HuH-7 (cell line): Measurements from ENCODE around the gene HOXD12.

Source experiments
- DNase-seq: peaks from one replicate; pipeline ENCODE4 v3.0.0; 2011; ENCODE audit warnings: low spot score

Gene HOXD12, protein sequence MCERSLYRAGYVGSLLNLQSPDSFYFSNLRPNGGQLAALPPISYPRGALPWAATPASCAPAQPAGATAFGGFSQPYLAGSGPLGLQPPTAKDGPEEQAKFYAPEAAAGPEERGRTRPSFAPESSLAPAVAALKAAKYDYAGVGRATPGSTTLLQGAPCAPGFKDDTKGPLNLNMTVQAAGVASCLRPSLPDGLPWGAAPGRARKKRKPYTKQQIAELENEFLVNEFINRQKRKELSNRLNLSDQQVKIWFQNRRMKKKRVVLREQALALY

GRCh38 chr2:176099728-176100546 lies at the start of gene HOXD12:
Gene HOXD12 (plus strand): TSS chr2:176099795. CDS start chr2:176099802, 7 bp downstream.
- DNase-seq, result no peak

DNA sequence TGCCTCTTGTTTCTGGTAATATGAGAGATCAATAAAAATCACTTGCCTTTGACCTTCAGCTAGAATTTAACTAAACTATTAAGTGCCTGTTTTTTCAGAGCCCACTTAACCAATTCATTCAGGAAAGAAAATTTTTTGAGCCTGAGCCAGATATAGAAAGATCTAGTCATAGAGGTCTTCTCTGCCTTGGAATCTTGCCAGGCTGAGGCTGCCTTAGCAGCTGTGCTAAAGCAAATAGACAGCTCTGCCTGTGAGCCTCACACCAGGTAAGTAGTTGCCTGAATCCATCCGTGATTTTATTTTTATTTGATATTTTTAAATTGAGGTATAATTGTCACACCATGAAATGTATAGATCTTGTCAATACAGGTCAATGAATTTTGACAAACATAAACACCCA lies 43.2 kb upstream of the HOXD12 start:
- DNase-seq, result no peak

DNA sequence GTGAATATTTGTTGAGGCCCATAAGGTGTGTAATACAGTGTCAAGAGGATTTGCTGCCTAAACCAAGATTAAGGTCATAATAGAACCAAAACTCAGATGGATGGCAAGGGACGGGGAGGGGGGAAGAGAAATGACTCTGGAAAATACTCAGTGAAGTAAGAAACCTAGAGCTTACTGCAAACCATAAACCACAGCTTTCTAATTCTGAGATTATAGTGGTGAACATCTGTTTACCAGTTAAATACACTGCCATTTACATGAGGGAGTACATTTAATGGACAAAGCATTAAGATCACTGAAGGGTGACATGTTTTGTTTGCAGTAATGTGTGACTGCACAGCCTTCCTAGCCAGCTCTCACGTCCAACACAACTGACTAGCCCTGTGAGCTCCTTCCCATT lies 35.6 kb upstream of the HOXD12 start:
- no peak for DNase-seq

DNA sequence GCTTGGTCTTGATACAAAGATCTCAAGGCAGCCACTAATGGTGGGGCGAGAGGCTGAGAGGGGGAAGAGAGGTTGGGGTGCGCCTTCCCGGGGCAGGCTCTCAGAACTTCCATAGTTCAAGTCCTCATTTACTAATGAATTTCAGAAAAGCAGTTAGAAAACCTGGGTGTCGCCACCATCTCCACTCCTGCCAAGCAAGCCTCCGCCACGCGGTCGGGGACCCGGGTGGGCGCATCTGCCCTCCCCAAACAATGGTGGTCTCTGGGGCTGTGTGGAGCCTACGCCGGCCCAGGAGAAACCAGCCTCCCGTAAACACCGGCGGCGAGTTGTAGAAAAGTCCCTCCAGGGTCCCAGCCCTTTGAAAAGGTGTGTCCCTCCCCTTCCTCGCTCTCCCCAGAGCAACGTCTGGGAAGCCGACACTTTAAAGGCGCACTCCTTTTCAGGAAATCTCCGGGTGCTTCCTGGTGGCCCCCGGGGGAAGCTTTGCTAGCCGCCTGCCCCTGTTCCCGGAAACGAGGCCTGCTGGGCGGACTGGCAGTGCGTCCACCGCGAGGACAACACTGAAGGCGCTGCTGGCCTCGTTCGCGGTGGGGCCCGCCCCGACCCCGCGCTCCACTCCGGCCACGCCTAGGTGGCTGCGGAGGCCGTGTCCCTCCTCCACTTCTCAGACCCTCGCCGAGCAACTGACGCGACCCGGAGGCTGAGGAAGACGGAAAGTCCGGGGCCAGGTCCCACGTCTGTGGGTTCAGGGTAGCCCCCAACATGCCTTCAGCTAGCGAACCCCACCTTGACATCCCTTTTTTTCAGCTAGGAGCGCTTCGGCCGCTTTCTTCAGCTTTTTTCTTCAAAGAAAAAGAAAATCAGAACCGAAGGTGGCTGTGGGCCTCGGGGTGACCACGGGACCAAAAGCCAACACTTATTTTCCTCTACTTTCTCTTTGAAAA lies 32.7 kb upstream of the HOXD12 start:
- no peak for DNase-seq

DNA sequence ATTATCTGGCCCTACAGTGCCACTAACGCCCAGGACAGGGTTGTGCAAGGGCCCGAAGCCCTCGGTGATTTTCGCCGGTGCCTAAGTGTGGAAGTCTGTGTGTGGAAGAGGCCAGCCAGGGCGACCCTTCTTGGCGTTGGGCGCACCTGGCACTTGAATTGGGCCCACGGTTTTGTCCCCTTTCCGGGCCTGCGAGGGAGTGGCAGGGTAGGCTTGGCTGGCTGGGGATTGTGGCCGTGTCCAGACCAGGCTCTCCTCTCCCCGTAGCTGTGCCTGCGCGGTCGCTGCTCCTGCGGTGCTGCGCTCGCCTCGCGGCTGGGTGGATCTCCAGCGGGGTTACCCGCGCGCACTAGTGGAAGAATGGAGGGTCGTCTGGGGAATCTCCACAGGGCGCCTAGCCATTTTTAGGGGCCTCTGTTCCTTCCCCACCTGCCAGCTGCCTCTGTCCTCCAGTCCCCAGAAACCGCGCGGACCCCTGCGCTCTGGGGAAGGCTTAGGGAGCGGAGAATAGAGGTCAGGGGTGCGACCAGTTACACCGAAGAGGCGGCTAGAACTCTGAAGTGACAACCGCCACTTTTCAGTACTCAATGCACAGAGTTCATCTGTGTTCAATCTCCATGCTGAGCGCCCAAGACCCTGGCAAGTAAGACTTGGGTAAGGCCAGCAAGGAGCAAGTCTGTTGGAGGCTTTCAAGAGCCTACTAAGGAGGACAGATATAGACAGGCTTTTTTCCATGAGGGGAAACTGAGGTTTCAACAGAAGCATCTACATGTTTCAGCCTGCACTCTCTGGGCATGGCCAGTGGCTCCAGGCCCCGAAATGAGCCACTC lies 31.8 kb upstream of the HOXD12 start:
- no peak for DNase-seq

- DNase-seq, result no peak
These were observed 31.2 kb upstream of the HOXD12 start for GRCh38 chr2:176068419-176068832.

GRCh38 chr2:176071330-176072291 lies 28.0 kb upstream of the HOXD12 start:
- no peak for DNase-seq

DNA sequence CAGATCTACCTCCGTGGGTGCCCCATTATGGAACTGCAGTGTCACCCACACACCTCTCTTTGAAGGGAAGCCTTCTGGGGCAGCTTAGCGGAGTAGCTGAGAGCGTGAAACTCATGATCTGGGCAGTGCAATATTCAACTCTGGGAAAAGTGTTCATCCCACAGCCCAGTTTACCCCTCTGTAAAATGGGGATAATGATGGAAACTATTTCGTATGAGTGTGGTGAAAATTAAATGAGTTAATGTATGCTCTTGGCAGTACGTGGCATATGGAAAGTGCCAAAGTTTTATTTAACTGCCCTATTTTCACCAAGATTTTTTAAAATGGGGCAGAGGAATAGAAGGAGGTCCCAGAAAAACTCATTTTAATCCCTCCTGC lies 27.3 kb upstream of the HOXD12 start:
- DNase-seq, result no peak

GRCh38 chr2:176072951-176073904 lies 26.4 kb upstream of the HOXD12 start:
- no peak for DNase-seq

DNA sequence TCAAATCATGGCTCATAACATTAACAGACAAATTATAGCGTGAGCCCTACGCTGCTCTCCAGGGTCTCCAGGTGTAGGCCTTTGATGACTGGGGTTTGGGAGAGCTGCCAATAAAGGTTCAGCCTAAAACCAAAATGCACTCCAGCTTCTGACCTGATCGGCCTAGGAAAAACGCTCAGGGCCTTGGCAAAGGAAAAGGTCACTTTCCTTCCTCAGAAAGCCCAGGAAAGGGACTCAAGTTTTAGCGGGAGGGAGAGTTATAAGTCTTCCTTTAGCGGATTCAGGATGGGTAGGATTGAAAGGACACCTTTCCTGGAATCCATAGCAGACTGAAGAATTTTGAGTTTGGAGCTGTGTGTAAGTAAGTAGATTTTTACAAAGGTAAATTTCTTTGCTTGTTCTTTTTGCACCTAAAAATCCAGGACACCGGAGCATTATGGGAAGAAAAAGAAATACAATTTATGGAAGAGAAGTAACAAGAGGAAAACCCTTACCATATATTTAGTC lies 24.6 kb upstream of the HOXD12 start:
- DNase-seq, result no peak

GRCh38 chr2:176075481-176075880 lies 24.1 kb upstream of the HOXD12 start:
- DNase-seq, result no peak

GRCh38 chr2:176076063-176076462 lies 23.5 kb upstream of the HOXD12 start:
- no peak for DNase-seq

GRCh38 chr2:176076796-176077195 lies 22.8 kb upstream of the HOXD12 start:
- no peak for DNase-seq

DNA sequence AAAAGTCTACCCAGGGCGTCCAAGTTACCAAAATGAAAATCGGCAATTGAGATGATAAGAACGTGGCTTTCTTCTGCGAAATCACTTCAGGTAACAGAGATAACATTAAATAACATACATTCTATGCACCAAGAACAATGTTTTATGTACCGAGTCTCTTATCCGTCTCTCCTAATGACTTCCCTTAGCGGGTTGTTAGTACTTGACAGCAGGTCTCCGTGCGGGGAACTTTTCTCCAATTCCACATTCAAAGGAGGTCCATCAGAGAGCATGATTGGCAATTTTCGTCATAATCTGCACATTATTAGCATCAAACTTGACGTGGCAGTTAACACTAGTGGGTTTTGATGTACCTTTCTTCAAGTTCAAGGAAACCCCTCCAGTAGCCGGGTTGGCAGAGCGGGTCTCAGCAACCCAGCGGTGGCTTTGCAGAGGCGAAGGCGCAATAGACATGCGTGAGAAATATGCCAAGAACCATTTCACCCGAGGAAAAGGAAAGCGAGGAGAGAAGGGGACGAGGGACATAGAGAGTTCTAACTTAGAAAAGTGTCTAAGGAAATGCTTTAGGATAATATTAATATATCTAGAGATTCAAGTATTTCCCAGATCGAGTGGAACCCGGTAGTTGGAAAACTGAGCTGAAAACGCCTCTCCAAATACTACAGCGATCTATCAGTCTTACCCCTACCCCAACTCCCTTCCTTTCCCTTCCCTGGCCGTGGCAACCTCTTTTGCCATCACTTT lies 20.9 kb upstream of the HOXD12 start:
- DNase-seq, result no peak

- DNase-seq, result no peak
These were observed 20.2 kb upstream of the HOXD12 start for GRCh38 chr2:176079285-176079830.

DNA sequence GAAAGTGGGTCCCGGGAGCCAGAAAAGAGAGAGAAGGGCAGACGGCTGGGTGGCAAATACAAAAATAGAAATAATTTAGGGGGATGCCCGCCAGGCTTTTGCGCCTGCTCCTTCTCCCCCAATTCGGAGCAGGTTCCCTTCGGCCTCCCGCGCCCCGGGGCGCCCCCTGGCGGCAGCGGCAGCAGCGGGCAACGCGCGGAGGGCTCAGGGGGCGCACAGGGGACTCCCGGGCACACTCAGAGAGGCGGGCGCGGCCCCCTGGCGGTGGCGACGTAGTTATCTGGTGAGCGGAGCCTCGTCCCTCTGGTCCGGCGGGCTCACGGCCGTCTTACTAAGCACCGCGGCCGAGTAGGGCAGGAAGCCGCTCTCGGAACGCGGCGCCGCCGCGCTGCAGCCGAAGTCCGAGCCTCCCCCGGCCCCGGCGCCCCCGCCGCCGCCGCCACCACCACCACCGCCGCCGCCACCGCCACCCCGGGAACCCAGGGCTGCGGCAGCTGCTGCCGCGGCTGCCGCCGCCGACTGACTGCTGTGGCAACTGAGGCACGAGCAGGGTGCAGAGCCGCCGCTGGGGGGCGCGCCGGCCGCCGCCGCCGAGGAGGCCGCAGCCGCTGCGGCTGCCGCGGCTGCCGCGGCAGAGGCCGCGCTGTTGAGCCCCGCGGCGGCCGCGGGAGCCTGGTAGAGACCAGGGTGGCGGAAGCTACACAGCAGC lies 19.6 kb upstream of the HOXD12 start:
- DNase-seq, result no peak
